ENCODE results near the gene ZNF813. TPM values are rescaled to one million over a fixed set of nuclear protein-coding genes. Genes with fewer than 3 reads are reported as not detected.
"Not testable (repeated sequence)": the region's sequence is repeated elsewhere in the genome, so short reads cannot be mapped to it uniquely, and the experiment has no call there.

Gene ZNF813
- total RNA-seq, 1 experiment from 2014 or later: 0.61 TPM

GRCh38 chr19:53424968-53425597 is 42.5 kb upstream of the ZNF813 start:
- Mint-ChIP-seq H3K4me3 (ENCODE audit: unreplicated experiment) (no peak overlapping the region), H3K27me3 (ENCODE audit: insufficient read depth, unreplicated experiment) (no peaks in the 10 kb centered on the region), H3K36me3 (ENCODE audit: insufficient read depth, unreplicated experiment) (no peaks in the 10 kb centered on the region), H3K9me3 (ENCODE audit: unreplicated experiment) (peaks cover 10% of the 10 kb centered on the region), H3K4me1 (ENCODE audit: insufficient read depth, unreplicated experiment) (no peaks in the 10 kb centered on the region), H3K27ac (ENCODE audit: low read depth, unreplicated experiment) (no peak overlapping the region)
- intact Hi-C loops (cut with micrococcal nuclease): no loop called here
- peak; percentile 24 for TF ChIP-seq CTCF (IDR thresholded peaks at IDR 0.05; ENCODE audit: unreplicated experiment)
- BruUV-seq (replicated peaks): no TSS peak
- POLR2A ChIA-PET: interaction anchor here (0.6 to 0.8 kb wide), 3 partner anchors 30 to 113 kb away, joined by 4 to 5 read pairs (median 4); partner anchors contain the start of gene ZNF765
- CTCF ChIA-PET: interaction anchor here (0.5 to 1.3 kb wide), 11 partner anchors 11 to 468 kb away, joined by 3 to 5 read pairs (median 3); no protein-coding TSS in a partner anchor
- peak; percentile 1 for DNase-seq (ENCODE audit: unreplicated experiment)

GRCh38 chr19:53431399-53432087 is 36.0 kb upstream of the ZNF813 start, which contains the start of gene ZNF761:
TSS of gene ZNF761 (plus strand) at chr19:53431984. CDS start at chr19:53447269, 15,285 bp downstream.
- BruUV-seq (replicated peaks): no TSS peak
- POLR2A ChIA-PET: interaction anchor here (0.6 to 1.9 kb wide), 9 partner anchors 10 to 1517 kb away, joined by 3 to 7 read pairs (median 3); partner anchors contain the start of genes ZNF765 and ZNF845
- DNase-seq (ENCODE audit: unreplicated experiment): peak; percentile 92
- peak; percentile 39 for TF ChIP-seq CTCF (IDR thresholded peaks at IDR 0.05; ENCODE audit: unreplicated experiment)
- Mint-ChIP-seq H3K27me3 (ENCODE audit: insufficient read depth, unreplicated experiment) (no peaks in the 10 kb centered on the region), H3K4me3 (ENCODE audit: unreplicated experiment) (peak within 1 kb of the TSS; percentile 78), H3K36me3 (ENCODE audit: insufficient read depth, unreplicated experiment) (peaks cover 15% of the 10 kb centered on the region), H3K9me3 (ENCODE audit: unreplicated experiment) (peaks cover 8% of the 10 kb centered on the region), H3K4me1 (ENCODE audit: insufficient read depth, unreplicated experiment) (peaks cover 10% of the 10 kb centered on the region), H3K27ac (ENCODE audit: low read depth, unreplicated experiment) (peak within 1 kb of the TSS; percentile 90)
- intact Hi-C loops (cut with micrococcal nuclease): no loop called here
- CTCF ChIA-PET: no interaction called here

- BruUV-seq (replicated peaks): TSS peak; percentile 58
- Mint-ChIP-seq H3K36me3 (ENCODE audit: insufficient read depth, unreplicated experiment) (peaks cover 15% of the 10 kb centered on the region), H3K9me3 (ENCODE audit: unreplicated experiment) (peaks cover 8% of the 10 kb centered on the region), H3K4me1 (ENCODE audit: insufficient read depth, unreplicated experiment) (peaks cover 10% of the 10 kb centered on the region), H3K27ac (ENCODE audit: low read depth, unreplicated experiment) (peak overlapping the region; percentile 90), H3K4me3 (ENCODE audit: unreplicated experiment) (peak overlapping the region; percentile 78), H3K27me3 (ENCODE audit: insufficient read depth, unreplicated experiment) (no peaks in the 10 kb centered on the region)
- DNase-seq (ENCODE audit: unreplicated experiment): peak; percentile 29
- ChIA-PET CTCF (no interaction called here), POLR2A (interaction anchor here (0.6 to 1.9 kb wide), 11 partner anchors 11 to 1516 kb away, joined by 3 to 7 read pairs (median 4); partner anchors contain the start of genes ZNF525, ZNF765 and ZNF845)
- TF ChIP-seq CTCF (IDR thresholded peaks at IDR 0.05; ENCODE audit: unreplicated experiment): no peak
- intact Hi-C loops (cut with micrococcal nuclease): no loop called here
These were observed 35.4 kb upstream of the ZNF813 start for GRCh38 chr19:53432088-53432661.

GRCh38 chr19:53443809-53444208 is 23.7 kb upstream of the ZNF813 start:
- H3K36me3 Mint-ChIP-seq (ENCODE audit: insufficient read depth, unreplicated experiment): peaks cover 56% of the 10 kb centered on the region
- peaks cover 28% of the 10 kb centered on the region for H3K9me3 Mint-ChIP-seq (ENCODE audit: unreplicated experiment)
- H3K27ac Mint-ChIP-seq (ENCODE audit: low read depth, unreplicated experiment); POLR2A ChIA-PET; DNase-seq (ENCODE audit: unreplicated experiment); H3K4me1 Mint-ChIP-seq (ENCODE audit: insufficient read depth, unreplicated experiment); BruUV-seq (replicated peaks); H3K4me3 Mint-ChIP-seq (ENCODE audit: unreplicated experiment); H3K27me3 Mint-ChIP-seq (ENCODE audit: insufficient read depth, unreplicated experiment); intact Hi-C loops (cut with micrococcal nuclease): not testable (repeated sequence)
- CTCF ChIA-PET: interaction anchor here (0.6 kb wide), 1 partner anchor 142 kb away, joined by 5 read pairs; no protein-coding TSS in a partner anchor

GRCh38 chr19:53447196-53447595 is 20.3 kb upstream of the ZNF813 start:
- H3K4me3 Mint-ChIP-seq (ENCODE audit: unreplicated experiment); BruUV-seq (replicated peaks); DNase-seq (ENCODE audit: unreplicated experiment); H3K27me3 Mint-ChIP-seq (ENCODE audit: insufficient read depth, unreplicated experiment); intact Hi-C loops (cut with micrococcal nuclease); H3K4me1 Mint-ChIP-seq (ENCODE audit: insufficient read depth, unreplicated experiment); H3K27ac Mint-ChIP-seq (ENCODE audit: low read depth, unreplicated experiment): not testable (repeated sequence)
- CTCF ChIA-PET: interaction anchor here (0.6 kb wide), 2 partner anchors 18 to 33 kb away, joined by 3 read pairs; no protein-coding TSS in a partner anchor
- POLR2A ChIA-PET: interaction anchor here (0.7 kb wide), 1 partner anchor 11 kb away, joined by 3 read pairs; no protein-coding TSS in a partner anchor
- Mint-ChIP-seq H3K36me3 (ENCODE audit: insufficient read depth, unreplicated experiment) (peaks cover 63% of the 10 kb centered on the region), H3K9me3 (ENCODE audit: unreplicated experiment) (peaks cover 28% of the 10 kb centered on the region)
